ENCODE results near the gene SYCP3. TPM values are rescaled to one million over a fixed set of nuclear protein-coding genes. Genes with fewer than 3 reads are reported as not detected.

Gene SYCP3
- polyA plus RNA-seq, 3 donors, result 0.64 to 2.5 (median 0.85) TPM

DNA sequence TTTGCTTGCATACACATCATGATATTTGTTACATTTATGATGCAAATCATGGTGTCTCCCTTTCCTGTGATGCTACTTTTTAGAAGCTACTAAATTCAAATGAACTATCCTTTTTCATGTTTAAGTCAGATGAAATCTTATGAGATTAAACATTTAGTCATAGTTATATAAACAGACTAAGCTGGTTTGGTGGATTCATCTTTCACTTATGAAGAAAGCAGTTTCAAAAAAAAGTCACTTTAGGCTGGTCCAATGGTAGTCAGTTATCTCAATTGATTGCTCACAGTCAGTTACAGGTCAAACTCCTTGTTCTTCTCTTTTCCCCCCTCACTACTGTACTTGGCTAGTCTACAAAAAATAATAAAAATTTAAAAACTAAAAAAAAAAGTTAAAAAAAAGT is 19.7 kb downstream of the SYCP3 start:
- DNase-seq (ENCODE audit: low read depth in 3 of 3, low spot score in 2 of 3), result no peak

DNA sequence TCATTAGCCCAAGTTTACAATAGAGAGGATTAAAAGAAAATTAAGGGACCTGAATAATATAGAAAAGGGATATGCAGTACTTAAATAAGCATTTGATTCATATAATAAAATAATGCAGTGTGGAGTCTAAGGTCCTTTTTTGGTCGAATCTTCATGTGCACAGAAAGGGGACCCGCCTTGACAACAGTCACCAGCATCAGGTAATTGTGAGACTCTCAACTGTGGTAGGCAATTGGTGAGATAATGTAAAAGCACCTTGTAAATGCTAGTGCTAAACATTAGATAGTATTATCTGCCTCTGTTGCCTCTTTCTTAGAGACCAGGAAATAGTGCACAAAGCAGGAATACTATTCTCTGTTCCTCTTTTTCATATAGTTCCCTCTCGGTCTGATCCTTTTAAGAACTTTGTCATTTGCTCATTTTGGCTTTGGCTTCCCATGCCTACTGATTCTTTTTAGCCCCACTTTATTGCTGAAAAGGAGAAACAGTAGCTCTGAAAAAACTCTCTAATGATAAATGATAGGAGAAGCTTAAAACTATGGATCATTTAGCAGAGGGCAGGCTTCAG is 24.3 kb downstream of the SYCP3 start:
- DNase-seq (ENCODE audit: low read depth in 3 of 3, low spot score in 2 of 3), result no peak

DNA sequence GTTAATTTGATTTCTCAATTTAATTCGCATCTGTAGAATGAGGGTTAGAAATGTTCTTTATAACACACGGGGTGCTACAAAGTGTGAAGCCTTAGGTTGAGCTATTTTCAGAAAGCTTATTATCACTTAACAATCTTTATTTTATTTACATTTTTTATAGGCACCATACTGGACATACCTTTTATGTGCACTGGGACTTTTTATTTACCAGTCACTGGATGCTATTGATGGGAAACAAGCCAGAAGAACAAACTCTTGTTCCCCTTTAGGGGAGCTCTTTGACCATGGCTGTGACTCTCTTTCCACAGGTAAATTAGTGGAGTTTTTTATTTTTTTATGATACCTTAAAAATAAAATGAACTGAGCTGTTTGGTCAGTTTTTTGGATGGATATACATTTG is 25.3 kb downstream of the SYCP3 start:
- no peak for DNase-seq (ENCODE audit: low read depth in 3 of 3, low spot score in 2 of 3)

DNA sequence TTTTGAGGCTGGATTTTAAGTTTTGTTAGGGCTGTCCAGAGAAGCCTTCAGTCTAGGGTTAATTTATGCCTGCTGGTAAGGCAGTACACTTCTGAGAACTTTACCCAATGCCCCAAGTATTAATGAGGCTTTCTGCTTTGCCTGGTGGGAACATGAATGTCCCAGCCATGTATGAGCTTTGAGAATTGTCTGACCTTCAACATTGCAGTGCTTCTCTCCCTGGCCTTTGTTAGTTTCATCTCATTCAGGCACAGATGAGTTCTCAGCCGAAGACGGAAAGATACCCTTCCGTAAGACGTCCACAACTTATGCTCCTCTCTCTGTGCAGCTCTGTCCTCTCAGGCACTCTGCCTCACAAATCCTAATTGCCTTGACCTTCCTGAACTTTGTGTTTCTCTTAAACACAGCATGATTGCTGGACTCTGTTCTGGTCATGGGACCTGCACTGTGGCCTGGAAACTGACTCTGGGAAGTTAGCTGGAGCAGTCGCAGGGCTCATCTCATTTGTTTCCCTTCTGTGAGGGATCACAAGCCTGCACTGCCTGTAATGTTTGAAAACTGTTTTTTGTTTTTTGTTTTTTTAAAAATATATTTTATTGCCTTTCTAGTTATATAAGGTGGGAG is 26.1 kb downstream of the SYCP3 start:
- no peak for DNase-seq (ENCODE audit: low read depth in 3 of 3, low spot score in 2 of 3)

DNA sequence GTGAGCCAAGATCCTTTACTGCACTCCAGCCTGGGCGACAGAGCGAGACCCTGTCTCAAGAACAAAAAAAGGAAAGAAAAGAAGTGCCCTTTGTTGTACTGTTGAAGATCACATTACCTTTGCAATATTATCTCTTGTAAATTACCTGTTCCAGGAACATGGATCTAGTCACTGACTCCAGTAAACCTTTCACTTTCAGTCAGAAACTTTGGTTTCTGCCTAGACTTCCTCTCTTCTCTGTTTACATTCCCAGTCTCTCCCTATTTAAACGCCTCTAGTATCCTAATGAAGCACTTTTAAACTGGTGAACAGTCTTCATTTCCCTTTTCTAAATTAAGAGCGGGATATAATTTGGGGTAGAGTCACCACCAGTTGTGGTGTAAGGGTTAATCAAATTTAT is 29.0 kb downstream of the SYCP3 start:
- DNase-seq (ENCODE audit: low read depth in 3 of 3, low spot score in 2 of 3), result no peak

DNA sequence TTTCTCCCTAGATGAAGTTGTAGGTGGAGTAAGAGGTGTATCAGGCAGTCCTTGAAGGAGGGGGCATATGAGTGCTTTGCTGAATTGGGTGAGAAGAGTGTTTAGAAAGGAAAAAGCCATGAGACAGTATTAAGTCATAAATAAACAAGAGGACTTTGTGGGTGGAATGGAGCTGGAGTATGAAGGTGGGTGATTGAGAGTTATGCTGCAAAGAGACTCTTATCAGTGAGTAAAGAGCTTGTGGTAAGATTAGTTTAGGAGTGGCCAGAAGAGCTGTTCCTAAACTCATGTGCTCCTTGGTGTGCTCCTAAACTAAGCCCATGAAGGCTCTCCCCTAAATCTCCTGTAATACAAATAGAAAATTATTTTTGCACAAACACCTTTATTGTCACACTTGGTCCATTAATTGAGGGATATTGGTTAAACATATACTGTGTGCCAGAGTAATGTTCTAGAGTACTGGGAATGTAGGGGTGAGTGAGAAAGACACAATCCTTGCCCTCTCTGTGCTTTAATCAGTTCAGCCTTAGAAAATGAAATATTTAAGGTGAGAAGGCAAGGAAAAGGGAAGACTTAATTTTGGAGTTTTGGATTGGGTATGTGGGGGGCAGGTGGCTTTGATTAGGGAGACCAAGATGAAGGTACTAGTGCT is 32.0 kb downstream of the SYCP3 start:
- no peak for DNase-seq (ENCODE audit: low read depth in 3 of 3, low spot score in 2 of 3)

DNA sequence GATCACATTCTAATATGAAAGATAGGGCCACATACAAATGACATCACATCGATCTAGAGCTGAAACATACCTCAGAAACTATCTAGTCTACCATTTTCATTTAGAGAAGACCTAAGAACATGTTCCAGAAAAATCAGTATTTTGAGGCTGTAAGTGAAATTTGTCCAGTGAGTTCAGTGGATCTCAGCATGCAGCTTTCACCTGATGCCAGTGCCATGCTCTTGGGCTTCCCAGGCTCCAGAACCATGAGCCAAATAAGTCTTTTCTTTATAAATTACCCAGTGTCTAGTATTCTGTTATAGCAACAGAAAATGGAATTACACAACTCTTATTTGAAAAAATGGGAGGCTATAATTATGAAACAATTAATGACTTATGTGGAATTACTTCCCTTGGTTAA is 32.9 kb downstream of the SYCP3 start:
- DNase-seq (ENCODE audit: low read depth in 3 of 3, low spot score in 2 of 3), result no peak

DNA sequence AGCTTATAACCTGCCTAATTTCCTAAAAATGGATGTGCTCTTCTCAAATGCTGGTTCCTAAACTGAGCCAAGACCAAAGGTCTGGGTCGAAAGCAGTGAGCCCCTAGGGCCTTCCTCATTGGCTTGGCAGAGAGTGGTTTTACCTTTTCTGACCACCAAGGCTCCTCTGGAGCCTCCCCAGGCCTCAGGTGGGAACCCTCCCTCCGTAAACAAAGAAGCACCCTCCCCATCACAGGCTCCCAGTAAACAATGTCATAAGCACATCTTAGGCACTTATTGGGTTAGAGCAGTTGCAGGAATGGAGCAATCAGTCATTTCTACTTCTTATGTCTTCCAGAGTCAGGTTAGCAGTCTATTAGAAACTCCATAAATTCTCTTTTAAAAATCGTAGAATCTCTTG is 35.8 kb downstream of the SYCP3 start:
- no peak for DNase-seq (ENCODE audit: low read depth in 3 of 3, low spot score in 2 of 3)

DNA sequence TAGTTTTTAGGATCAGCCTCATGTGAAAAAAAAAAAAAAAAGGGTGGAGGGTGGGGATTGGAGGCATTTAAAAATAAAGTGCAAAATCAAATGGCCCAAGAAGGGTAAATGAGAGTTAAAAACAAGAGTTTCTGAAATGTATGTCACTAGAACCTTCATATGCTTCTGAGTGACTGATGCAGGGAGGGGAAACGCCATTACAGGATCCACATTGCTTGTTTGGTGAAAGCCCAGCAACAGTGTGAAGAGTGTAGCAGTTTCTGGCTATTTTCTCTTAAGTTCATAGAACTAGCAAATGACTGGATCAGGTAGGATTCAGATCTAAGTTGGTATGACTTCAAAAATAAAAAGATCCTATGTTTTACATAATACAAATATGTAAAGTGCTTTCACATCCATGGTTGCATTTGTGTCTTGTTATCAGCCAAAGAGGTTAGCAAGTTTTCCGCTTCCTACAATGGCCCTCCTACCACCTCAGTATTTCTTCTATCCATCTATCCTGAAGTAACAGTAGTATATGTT is 38.9 kb downstream of the SYCP3 start:
- DNase-seq (ENCODE audit: low read depth in 3 of 3, low spot score in 2 of 3), result no peak

DNA sequence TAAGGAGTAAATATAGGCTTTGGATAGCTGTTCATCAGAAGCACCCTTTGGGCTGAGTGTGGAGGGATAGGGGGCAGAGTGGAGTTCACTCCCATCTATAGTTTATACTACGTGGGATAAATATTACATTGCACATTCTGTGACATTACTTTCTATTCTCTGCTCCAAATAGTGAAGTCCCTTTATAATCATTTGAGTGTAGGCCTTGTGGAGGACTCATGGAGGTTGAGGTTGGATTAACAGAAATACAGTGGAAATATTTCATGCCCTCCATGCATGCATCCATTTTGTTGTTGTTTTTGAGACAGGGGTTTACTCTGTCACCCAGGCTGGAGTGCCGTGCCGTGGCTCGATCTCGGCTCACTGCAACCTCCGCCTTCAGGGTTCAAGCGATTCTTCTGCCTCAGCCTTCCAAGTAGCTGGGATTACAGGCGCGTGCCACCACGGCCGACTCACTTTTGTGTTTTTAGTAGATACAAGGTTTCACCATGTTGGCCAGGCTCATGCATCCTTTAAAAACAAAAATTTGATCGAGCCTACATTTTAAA is 40.4 kb downstream of the SYCP3 start:
- peak in 1 of 3 donors; percentile 16 for DNase-seq (ENCODE audit: low read depth in 3 of 3, low spot score in 2 of 3)

DNA sequence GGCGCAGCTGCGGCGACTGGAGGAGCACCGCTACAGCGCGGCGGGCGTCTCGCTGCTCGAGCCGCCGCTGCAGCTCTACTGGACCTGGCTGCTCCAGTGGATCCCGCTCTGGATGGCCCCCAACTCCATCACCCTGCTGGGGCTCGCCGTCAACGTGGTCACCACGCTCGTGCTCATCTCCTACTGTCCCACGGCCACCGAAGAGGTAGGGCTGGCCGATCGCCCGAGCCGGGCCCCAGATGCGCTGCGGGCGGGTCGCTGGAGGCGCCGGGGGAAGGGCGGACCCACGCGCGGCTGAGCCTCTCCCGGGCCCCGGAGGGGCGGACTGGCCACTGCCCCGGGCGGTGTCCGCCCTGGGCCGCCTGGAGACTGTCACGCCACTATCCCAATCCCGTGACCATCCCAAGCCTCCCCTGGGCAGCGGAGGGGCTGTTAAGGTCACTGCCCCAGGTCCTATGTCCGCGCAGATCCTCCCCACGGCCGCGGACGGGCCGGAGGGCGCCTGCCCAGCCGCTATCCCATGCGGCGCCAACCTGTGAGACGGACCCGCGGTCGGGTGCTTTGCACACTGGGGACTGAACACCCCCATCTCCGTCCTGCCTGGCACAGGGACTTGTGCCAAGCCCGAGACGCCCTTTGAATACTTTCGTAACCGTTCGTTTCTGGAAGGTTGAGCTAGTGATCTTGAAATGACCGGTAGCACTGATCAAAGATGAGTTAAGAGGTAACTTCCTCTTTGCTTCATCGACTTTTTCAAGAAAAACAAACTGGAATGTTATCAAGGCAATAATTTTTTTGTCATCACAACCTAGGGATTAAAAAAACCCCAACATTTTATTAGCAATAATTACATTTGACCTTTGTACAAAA is 41.1 kb downstream of the SYCP3 start:
- peak; percentile 8 to 24 (median 23) for DNase-seq (ENCODE audit: low read depth in 3 of 3, low spot score in 2 of 3)

DNA sequence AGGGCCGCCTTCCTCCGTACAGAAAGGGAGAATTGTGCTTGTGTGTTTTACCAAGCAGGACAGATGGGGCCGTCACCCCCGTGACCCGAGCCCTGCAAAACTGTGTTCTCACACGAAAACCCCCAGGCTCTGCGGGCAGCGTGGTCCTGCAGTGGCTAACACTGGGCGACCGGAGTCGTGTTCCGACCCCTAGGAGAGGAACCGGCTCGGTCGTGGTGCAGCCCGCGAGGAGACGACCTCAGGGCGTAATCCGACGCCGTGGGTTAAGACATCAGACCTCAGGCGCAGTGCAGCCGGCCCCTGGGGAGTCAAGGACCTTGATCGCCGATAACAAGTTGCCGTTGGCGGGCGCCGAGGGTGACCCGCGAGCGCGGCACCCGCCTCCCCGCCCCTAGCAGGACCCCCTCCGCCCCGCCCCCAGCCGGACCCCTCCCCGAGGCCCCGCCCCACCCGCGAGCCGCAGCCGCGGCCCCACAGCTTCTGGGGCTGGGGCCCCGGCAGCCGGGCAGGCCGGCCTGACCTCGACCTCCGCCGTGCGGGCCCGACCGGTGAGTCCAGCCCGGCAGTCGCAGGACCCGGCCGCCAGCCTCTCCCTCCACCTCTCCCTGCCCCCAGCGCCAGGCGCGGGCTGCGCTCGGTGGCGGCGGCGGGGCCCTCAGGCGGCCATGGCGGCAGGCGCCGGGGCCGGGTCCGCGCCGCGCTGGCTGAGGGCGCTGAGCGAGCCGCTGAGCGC is 41.9 kb downstream of the SYCP3 start, which contains the start of gene CHPT1:
TSS of gene CHPT1 (plus strand) at position 444 of the 733 bp plus-strand sequence. CDS start at position 666, 222 bp downstream.
- DNase-seq (ENCODE audit: low read depth in 3 of 3, low spot score in 2 of 3), result peak in 2 of 3 donors; percentile 21 to 32

DNA sequence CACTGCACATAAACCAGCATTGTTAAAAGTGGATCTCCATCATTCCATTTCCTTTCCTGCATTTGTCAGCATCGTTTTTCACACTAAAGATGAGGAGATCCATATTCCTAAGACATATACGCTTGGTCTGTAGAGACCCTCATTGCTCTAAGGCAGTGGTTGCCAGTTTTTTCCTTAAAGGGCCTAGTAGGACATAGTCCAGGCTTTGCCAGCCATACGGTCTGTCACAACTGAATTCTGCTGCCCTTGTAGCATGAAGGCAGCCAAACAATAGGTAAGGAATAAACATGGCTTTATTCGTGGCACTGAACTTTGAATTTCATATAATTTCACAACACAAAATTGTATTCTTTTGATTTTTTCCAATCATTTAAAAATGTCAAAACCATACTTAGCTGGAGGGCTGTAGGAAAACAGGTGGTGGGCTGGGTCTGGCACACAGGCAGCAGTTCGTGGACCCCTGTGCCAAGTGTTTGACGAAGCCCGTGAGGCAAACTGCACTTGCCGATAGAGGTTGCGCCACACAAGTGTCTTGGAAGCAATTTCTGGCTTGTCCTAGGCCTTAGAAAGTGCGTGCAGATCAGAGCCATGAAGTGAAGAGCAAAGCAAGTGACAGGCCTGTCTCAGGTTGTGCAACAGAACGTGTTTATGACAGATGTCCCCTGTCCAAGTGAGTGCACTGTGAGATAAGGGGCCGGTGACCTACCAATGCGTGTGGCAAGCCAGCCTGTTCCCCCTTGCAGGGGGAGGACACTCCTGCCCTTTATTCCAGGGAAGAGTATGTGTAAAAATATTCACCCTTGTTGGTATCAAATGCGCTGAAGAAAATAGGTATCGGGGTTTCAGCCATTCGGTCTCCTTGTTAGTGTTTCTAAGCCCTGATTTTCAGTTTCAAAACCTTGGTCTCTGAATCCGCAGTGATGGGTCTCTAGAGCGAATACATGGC is 42.7 kb downstream of the SYCP3 start:
- no peak for DNase-seq (ENCODE audit: low read depth in 3 of 3, low spot score in 2 of 3)

DNA sequence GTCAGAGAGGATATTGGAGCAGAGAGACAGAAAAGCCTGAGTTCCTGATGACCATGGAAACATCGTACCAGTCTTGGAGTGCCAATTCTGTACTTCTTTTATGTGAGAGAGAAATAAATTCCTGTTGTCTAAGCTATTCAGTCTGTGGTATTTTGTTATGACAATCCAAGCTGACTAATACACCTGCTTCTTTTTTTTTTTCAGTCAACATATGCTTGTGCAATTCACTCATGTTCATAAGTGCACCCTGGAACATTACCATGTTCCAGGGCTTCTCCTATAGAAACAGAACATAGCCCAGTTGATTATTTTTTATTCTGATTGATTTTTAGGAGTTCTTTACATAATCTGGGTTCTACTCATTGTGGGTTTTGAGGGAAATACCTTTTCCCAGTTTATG is 43.6 kb downstream of the SYCP3 start:
- no peak for DNase-seq (ENCODE audit: low read depth in 3 of 3, low spot score in 2 of 3)

DNA sequence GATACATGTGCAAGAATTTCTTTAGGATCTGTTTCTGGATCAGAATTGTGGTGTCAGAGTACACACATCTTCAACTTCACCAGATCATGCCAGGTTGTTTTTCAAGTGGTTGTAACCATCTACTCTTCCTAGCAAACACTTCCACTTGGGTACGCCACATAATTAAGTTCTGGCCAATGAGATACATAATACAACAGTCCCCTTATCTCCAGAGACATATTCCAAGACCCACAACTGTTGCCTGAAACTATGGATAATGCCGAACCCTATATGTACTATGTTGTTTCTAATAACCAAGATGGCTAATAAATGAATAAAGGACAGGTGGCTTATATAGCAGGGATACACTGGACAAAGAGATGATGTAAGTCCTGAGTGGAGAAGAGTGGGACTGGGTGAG is 44.3 kb downstream of the SYCP3 start:
- no peak for DNase-seq (ENCODE audit: low read depth in 3 of 3, low spot score in 2 of 3)

DNA sequence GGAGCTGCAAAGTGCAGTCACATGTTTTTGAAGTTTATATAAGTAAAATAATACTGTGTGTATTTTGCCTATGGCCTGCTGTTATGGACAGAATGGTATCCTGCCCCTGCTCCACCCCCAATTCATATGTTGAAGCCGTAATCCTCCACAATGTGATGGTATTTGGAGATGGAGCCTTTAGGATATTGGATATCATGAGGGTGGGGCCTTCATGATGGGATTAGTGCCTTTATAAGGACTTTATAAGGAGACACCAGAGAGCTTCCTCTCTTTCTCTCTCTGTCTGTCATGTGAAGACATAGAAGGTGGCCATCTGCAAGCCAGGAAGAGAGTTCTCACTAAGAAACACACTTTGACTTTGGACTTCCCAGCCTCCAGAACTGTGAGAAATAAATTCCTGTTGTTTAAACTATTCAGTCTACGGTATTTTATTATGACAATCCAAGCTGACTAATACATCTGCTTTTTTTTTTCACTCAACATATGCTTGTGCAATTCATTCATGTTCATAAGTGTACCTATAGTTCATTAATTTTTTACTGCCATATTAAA is 44.9 kb downstream of the SYCP3 start:
- no peak for DNase-seq (ENCODE audit: low read depth in 3 of 3, low spot score in 2 of 3)

DNA sequence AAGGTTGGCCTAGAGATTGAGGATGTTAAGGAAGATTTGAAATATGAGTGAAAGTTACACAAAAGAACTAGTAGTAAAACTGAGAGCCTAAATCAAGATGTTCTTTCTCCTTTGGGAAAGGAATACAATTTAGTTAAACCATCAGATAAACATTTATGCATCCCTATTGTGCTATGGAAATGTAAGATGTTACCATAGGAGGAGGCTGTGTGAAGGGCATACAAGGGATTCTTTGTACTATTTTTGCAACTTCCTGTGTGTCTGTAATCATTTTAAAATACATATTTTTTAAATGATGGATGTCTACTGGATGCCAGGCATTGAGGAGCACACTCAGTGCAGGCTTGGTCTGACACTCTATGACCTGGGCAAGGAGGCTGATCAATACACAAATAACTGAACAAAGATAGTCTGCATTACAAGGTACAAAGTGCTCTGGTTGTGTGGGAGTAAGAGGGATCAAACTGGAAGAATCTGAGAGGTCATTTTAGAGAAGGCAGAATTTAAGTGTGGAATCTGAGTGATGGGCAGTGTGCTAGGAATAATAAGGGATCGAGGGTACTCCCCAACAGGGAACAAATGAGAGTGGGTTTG is 47.7 kb downstream of the SYCP3 start:
- no peak for DNase-seq (ENCODE audit: low read depth in 3 of 3, low spot score in 2 of 3)

DNA sequence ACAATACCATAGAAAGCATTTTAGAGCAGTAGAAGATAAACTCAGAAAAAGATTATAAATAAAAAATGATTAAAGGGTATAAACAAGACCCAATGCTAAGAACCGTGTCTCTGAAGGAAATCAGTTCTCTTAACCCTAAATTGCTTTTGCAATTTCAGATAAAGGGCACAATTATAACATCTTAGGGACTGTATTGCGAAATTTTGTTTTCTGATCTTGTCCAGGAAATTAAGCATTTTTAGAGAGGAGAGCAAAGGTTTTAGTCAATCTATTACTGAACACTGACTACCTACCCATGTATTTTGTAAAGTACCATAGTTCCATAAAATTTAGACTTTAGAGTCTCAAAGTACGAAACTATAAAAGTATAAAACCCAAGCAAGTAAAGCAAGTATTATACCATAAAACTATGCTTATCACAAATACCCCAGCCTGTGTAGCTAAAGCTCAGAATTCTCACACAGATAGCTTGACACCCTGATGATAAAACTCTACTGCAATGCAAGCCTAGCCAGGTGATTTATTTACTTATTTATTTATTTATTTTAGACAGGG is 48.6 kb downstream of the SYCP3 start:
- DNase-seq (ENCODE audit: low read depth in 3 of 3, low spot score in 2 of 3), result no peak

All from right renal cortex interstitium (tissue), 3 donors.